ENCODE data around the gene KCNMB2.

KCNMB2 gene

GRCh38 chr3:178583963-178584575 is 47.8 kb downstream of the KCNMB2 start:
- no peak for DNase-seq

GRCh38 chr3:178584722-178585380 is 48.6 kb downstream of the KCNMB2 start:
- no peak for DNase-seq

GRCh38 chr3:178585454-178585853 is 49.2 kb downstream of the KCNMB2 start:
- no peak for DNase-seq

GRCh38 chr3:178586076-178586475 is 49.8 kb downstream of the KCNMB2 start:
- DNase-seq, result no peak

GRCh38 chr3:178588628-178589027 is 52.4 kb downstream of the KCNMB2 start:
- DNase-seq, result no peak

- no peak for DNase-seq
Observed at GRCh38 chr3:178593786-178594185, 57.5 kb downstream of the KCNMB2 start.

- no peak for DNase-seq
Observed at GRCh38 chr3:178597371-178597770, 61.1 kb downstream of the KCNMB2 start.

- no peak for DNase-seq
Observed at GRCh38 chr3:178602856-178603255, 66.6 kb downstream of the KCNMB2 start.

GRCh38 chr3:178603735-178604134 is 67.5 kb downstream of the KCNMB2 start:
- DNase-seq, result no peak

- no peak for DNase-seq
Observed at GRCh38 chr3:178618197-178618596, 82.0 kb downstream of the KCNMB2 start.

GRCh38 chr3:178618896-178619295 is 82.7 kb downstream of the KCNMB2 start:
- DNase-seq, result no peak

- no peak for DNase-seq
Observed at GRCh38 chr3:178623666-178624255, 87.5 kb downstream of the KCNMB2 start.

GRCh38 chr3:178624276-178624675 is 88.0 kb downstream of the KCNMB2 start:
- no peak for DNase-seq

GRCh38 chr3:178625053-178625600 is 88.9 kb downstream of the KCNMB2 start:
- DNase-seq, result no peak

GRCh38 chr3:178628037-178628436 is 91.8 kb downstream of the KCNMB2 start:
- no peak for DNase-seq

GRCh38 chr3:178629430-178630178 is 93.4 kb downstream of the KCNMB2 start:
- no peak for DNase-seq

- no peak for DNase-seq
Observed at GRCh38 chr3:178631950-178632349, 95.7 kb downstream of the KCNMB2 start.

GRCh38 chr3:178634975-178635374 is 98.7 kb downstream of the KCNMB2 start:
- no peak for DNase-seq

GRCh38 chr3:178637802-178638201 is 101.6 kb downstream of the KCNMB2 start:
- no peak for DNase-seq

GRCh38 chr3:178645503-178645902 is 109.3 kb downstream of the KCNMB2 start:
- DNase-seq, result no peak

GRCh38 chr3:178646186-178646862 is 110.1 kb downstream of the KCNMB2 start:
- no peak for DNase-seq

GRCh38 chr3:178655488-178655887 is 119.3 kb downstream of the KCNMB2 start:
- no peak for DNase-seq

Measured in inflammatory macrophage treated with lipopolysaccharide for 4 hours (primary cell).